ENCODE measurements around the gene SLC35F2. TPM values are rescaled to one million over a fixed set of nuclear protein-coding genes. Genes with fewer than 3 reads are reported as not detected.

SLC35F2 gene
- total and polyA plus RNA-seq, 10 donors = 5.0 to 9.1 (median 6.7) TPM

- intact Hi-C loops (cut with DNase I; ENCODE audit: low total_unique reads) = no loop called here
- Histone ChIP-seq H3K4me3 (no peak overlapping the region), H3K4me1 (no peaks in the 10 kb centered on the region), H3K27ac (no peak overlapping the region), H3K9me3 (no peaks in the 10 kb centered on the region), H3K27me3 (replicated peaks in 1 of 7) (no peaks in the 10 kb centered on the region), H3K36me3 (no peaks in the 10 kb centered on the region)
- no peak for DNase-seq
- WGBS, 5 donors = 82 to 92% (median 89%) methylated on average over 5 of the region's 5 CpGs
- TF ChIP-seq POLR2A (IDR thresholded peaks at IDR 0.05) = no peak
- TF ChIP-seq POLR2AphosphoS5 (IDR thresholded peaks at IDR 0.05) = no peak
- TF ChIP-seq CTCF (IDR thresholded peaks at IDR 0.05 in 8 of 11, conservative IDR thresholded peaks at IDR 0.05 in 3 of 11) = no peak
These were observed 27.6 kb downstream of the SLC35F2 start for GRCh38 chr11:107830915-107831540.

GRCh38 chr11:107827041-107827440 is 31.5 kb downstream of the SLC35F2 start:
- H3K27ac ChIP-seq = no peak overlapping the region
- intact Hi-C loops (cut with DNase I; ENCODE audit: low total_unique reads) = no loop called here
- 87 to 96% (median 88%) methylated on average over 3 of the region's 3 CpGs for WGBS, 5 donors
- DNase-seq = no peak
- peaks cover 0 to 5% (median 3%) of the 10 kb centered on the region in 6 donors for H3K4me1 ChIP-seq
- no peaks in the 10 kb centered on the region for H3K27me3 ChIP-seq (replicated peaks in 1 of 7)
- no peak overlapping the region for H3K4me3 ChIP-seq
- no peaks in the 10 kb centered on the region for H3K9me3 ChIP-seq
- H3K36me3 ChIP-seq = no peaks in the 10 kb centered on the region
- TF ChIP-seq CTCF (IDR thresholded peaks at IDR 0.05 in 8 of 11, conservative IDR thresholded peaks at IDR 0.05 in 3 of 11) = no peak
- TF ChIP-seq POLR2A (IDR thresholded peaks at IDR 0.05) = no peak
- TF ChIP-seq POLR2AphosphoS5 (IDR thresholded peaks at IDR 0.05) = no peak

- no peak overlapping the region for H3K27ac ChIP-seq
- TF ChIP-seq CTCF (IDR thresholded peaks at IDR 0.05 in 8 of 11, conservative IDR thresholded peaks at IDR 0.05 in 3 of 11) (no peak), POLR2AphosphoS5 (IDR thresholded peaks at IDR 0.05) (no peak), POLR2A (IDR thresholded peaks at IDR 0.05) (no peak)
- no peaks in the 10 kb centered on the region for H3K36me3 ChIP-seq
- 96 to 100% (median 97%) methylated on average over 2 of the region's 2 CpGs for WGBS, 5 donors
- intact Hi-C loops (cut with DNase I; ENCODE audit: low total_unique reads) = no loop called here
- H3K4me3 ChIP-seq = no peak overlapping the region
- H3K4me1 ChIP-seq = peaks cover 0 to 7% (median 4%) of the 10 kb centered on the region in 6 donors
- no peaks in the 10 kb centered on the region for H3K27me3 ChIP-seq (replicated peaks in 1 of 7)
- no peak for DNase-seq
- no peaks in the 10 kb centered on the region for H3K9me3 ChIP-seq
These were observed 32.7 kb downstream of the SLC35F2 start for GRCh38 chr11:107825875-107826274.

GRCh38 chr11:107824668-107825369 is 33.8 kb downstream of the SLC35F2 start:
- intact Hi-C loops (cut with DNase I; ENCODE audit: low total_unique reads) = no loop called here
- Histone ChIP-seq H3K36me3 (no peaks in the 10 kb centered on the region), H3K27me3 (replicated peaks in 1 of 7) (no peaks in the 10 kb centered on the region), H3K4me1 (peaks cover 0 to 7% (median 4%) of the 10 kb centered on the region in 6 donors), H3K4me3 (no peak overlapping the region), H3K27ac (no peak overlapping the region), H3K9me3 (no peaks in the 10 kb centered on the region)
- WGBS, 5 donors = 56 to 62% (median 56%) methylated on average over 5 of the region's 5 CpGs
- TF ChIP-seq POLR2A (IDR thresholded peaks at IDR 0.05) (no peak), POLR2AphosphoS5 (IDR thresholded peaks at IDR 0.05) (no peak), CTCF (IDR thresholded peaks at IDR 0.05 in 8 of 11, conservative IDR thresholded peaks at IDR 0.05 in 3 of 11) (no peak)
- no peak for DNase-seq
